Measurements from ENCODE around the gene HK3. TPM values are rescaled to one million over a fixed set of nuclear protein-coding genes. Genes with fewer than 3 reads are reported as not detected.
A peak's percentile ranks its signal among the peaks of the same experiment; 100 is the strongest.

HK3 gene
- total and polyA plus RNA-seq, 9 of the 15 experiments (the other 6 are each of a cell fraction or from before 2014, with no cell fraction given): 0.16 TPM; not detected in 8

DNA sequence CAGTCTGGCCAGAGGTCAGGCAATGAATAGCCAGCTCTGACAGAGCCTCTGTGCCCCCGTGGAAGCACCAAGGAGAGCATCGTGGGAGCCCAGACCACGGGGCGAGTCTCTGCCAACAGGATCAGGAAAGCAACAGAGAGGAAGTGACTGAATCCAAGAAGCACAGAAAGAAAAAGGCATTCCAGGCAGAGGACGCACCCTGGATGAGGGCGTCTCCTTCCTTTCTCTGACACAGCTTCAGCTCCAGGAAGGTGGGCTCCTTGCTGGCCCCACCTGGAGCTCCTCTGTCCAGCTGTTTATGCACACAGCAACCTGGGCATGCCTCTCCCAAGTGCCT lies 16.6 kb downstream of the HK3 start:
- in situ Hi-C loops (cut with MboI): no loop called here
- H3K27me3 ChIP-seq (ENCODE audit: control insufficient read depth in 2 of 2, insufficient read depth in 2 of 2, low read length in 2 of 2): peaks cover 60 to 90% of the 10 kb centered on the region in 2 experiments; a peak in 4 of 5 replicates
- H3K9me3 ChIP-seq (replicated peaks; ENCODE audit: control insufficient read depth, insufficient read depth, low read depth, low read length): no peaks in the 10 kb centered on the region
- ChIA-PET POLR2A (interaction anchor here (0.7 to 1.2 kb wide), 3 partner anchors 10 to 321 kb away, joined by 3 to 4 read pairs (median 3); no protein-coding TSS in a partner anchor), CTCF (ENCODE audit: low intra/inter-chr PET ratio) (no interaction called here)
- DNase-seq (ENCODE audit: extremely low read depth in 1 of 4, low spot score in 3 of 4): no peak
- no peaks in the 10 kb centered on the region for H3K36me3 ChIP-seq (ENCODE audit: control insufficient read depth, insufficient read depth, low read length)
- ATAC-seq: no peak
- peaks cover 0 to 39% of the 10 kb centered on the region in 2 experiments; a peak in 2 of 5 replicates for H3K4me1 ChIP-seq (replicated peaks in 1 of 2; ENCODE audit: control insufficient read depth in 2 of 2, insufficient read depth in 2 of 2, low read length in 2 of 2)
- H2AFZ ChIP-seq (ENCODE audit: low read depth, low read length): no peak overlapping the region
- 0% methylated on average over 6 of the region's 6 CpGs for WGBS (ENCODE audit: insufficient coverage, low coverage, missing lambda C conversion rate)
- H3K27ac ChIP-seq (ENCODE audit: extremely low read depth, low read depth, low read length): no peak overlapping the region
- TF ChIP-seq SPI1 (IDR thresholded peaks at IDR 0.05; ENCODE audit: borderline replicate concordance, low read depth, low read length): 0 out of 2 replicates have a peak, but pooled peaks have one; percentile 29
- TF ChIP-seq, protein P1, sequence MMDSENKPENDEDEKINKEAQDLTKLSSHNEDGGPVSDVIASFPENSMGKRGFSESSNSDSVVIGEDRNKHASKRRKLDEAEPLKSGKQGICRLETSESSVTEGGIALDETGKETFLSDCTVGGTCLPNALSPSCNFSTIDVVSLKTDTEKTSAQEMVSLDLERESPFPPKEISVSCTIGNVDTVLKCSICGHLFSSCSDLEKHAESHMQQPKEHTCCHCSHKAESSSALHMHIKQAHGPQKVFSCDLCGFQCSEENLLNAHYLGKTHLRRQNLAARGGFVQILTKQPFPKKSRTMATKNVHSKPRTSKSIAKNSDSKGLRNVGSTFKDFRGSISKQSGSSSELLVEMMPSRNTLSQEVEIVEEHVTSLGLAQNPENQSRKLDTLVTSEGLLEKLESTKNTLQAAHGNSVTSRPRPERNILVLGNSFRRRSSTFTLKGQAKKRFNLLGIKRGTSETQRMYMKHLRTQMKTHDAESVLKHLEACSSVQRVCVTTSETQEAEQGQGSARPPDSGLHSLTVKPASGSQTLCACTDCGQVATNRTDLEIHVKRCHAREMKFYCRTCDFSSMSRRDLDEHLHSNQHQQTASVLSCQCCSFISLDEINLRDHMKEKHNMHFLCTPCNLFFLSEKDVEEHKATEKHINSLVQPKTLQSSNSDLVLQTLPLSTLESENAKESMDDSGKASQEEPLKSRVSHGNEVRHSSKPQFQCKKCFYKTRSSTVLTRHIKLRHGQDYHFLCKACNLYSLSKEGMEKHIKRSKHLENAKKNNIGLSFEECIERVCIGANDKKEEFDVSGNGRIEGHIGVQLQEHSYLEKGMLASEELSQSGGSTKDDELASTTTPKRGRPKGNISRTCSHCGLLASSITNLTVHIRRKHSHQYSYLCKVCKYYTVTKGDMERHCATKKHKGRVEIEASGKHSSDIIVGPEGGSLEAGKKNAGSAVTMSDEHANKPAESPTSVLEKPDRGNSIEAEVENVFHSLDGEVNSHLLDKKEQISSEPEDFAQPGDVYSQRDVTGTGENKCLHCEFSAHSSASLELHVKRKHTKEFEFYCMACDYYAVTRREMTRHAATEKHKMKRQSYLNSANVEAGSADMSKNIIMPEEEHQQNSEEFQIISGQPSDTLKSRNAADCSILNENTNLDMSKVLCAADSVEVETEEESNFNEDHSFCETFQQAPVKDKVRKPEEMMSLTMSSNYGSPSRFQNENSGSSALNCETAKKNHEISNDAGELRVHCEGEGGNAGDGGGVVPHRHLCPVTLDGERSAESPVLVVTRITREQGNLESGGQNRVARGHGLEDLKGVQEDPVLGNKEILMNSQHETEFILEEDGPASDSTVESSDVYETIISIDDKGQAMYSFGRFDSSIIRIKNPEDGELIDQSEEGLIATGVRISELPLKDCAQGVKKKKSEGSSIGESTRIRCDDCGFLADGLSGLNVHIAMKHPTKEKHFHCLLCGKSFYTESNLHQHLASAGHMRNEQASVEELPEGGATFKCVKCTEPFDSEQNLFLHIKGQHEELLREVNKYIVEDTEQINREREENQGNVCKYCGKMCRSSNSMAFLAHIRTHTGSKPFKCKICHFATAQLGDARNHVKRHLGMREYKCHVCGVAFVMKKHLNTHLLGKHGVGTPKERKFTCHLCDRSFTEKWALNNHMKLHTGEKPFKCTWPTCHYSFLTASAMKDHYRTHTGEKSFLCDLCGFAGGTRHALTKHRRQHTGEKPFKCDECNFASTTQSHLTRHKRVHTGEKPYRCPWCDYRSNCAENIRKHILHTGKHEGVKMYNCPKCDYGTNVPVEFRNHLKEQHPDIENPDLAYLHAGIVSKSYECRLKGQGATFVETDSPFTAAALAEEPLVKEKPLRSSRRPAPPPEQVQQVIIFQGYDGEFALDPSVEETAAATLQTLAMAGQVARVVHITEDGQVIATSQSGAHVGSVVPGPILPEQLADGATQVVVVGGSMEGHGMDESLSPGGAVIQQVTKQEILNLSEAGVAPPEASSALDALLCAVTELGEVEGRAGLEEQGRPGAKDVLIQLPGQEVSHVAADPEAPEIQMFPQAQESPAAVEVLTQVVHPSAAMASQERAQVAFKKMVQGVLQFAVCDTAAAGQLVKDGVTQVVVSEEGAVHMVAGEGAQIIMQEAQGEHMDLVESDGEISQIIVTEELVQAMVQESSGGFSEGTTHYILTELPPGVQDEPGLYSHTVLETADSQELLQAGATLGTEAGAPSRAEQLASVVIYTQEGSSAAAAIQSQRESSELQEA (IDR thresholded peaks at IDR 0.05; ENCODE audit: low read depth): no peak
- H4K20me1 ChIP-seq (replicated peaks; ENCODE audit: control insufficient read depth, insufficient read depth, low read length): peaks cover 27% of the 10 kb centered on the region
- BruUV-seq (replicated peaks): no TSS peak
- H3K4me3 ChIP-seq: no peak overlapping the region
- no peak overlapping the region for H3K9ac ChIP-seq (ENCODE audit: insufficient read depth in 1 of 2, low read depth in 2 of 2, low read length in 2 of 2)
- H3K79me2 ChIP-seq (ENCODE audit: control insufficient read depth, insufficient read depth, low read length): no peaks in the 10 kb centered on the region
- H3K9me1 ChIP-seq (ENCODE audit: control insufficient read depth, insufficient read depth, low read length): peaks cover 12% of the 10 kb centered on the region
- intact Hi-C loops (cut with micrococcal nuclease): no loop called here
- no peak for FAIRE-seq
- H3K4me2 ChIP-seq (ENCODE audit: insufficient read depth, low read length): no peak overlapping the region

All from K562 (cell line).